Memory B cell (primary cell): ENCODE data around the gene METTL17.
"Not testable (repeated sequence)": the region's sequence is repeated elsewhere in the genome, so short reads cannot be mapped to it uniquely, and the experiment has no call there.

Source experiments
- ATAC-seq: fragments of 150-1000 bp; cut with Tn5 transposase; 2 replicates; pipeline ENCODE4 v1.10.0; 2021; ENCODE audit warnings: low read depth, mild to moderate bottlenecking, moderate library complexity
- DNase-seq, 2 donors: peaks; one replicate each; pipeline ENCODE4 v3.0.0; 2022; ENCODE audit warnings: low spot score in 2 of 2
- H3K27ac Mint-ChIP-seq: one replicate; pipeline ENCODE4 v1.8.0; 2022; ENCODE audit warnings: mild to moderate bottlenecking, moderate library complexity, mixed read lengths
- H3K27me3 Mint-ChIP-seq: one replicate; pipeline ENCODE4 v1.8.0; 2022; ENCODE audit warnings: mixed read lengths
- H3K36me3 Mint-ChIP-seq: one replicate; pipeline ENCODE4 v1.8.0; 2022; ENCODE audit warnings: mild to moderate bottlenecking, mixed read lengths
- H3K4me1 Mint-ChIP-seq: one replicate; pipeline ENCODE4 v1.8.0; 2022; ENCODE audit warnings: mixed read lengths
- H3K4me3 Mint-ChIP-seq: one replicate; pipeline ENCODE4 v1.8.0; 2022; ENCODE audit warnings: mild to moderate bottlenecking, moderate library complexity, mixed read lengths
- H3K9me3 Mint-ChIP-seq: one replicate; pipeline ENCODE4 v1.8.0; 2022; ENCODE audit warnings: mixed read lengths

Gene METTL17

GRCh38 chr14:21038441-21039422 is 49.0 kb downstream of the METTL17 start:
- no peaks in the 10 kb centered on the region for H3K4me1 Mint-ChIP-seq
- ATAC-seq, result no peak
- DNase-seq, result no peak
- no peak overlapping the region for H3K27ac Mint-ChIP-seq
- no peaks in the 10 kb centered on the region for H3K36me3 Mint-ChIP-seq
- peaks cover 19% of the 10 kb centered on the region for H3K27me3 Mint-ChIP-seq
- H3K9me3 Mint-ChIP-seq, result no peaks in the 10 kb centered on the region
- no peak overlapping the region for H3K4me3 Mint-ChIP-seq

DNA sequence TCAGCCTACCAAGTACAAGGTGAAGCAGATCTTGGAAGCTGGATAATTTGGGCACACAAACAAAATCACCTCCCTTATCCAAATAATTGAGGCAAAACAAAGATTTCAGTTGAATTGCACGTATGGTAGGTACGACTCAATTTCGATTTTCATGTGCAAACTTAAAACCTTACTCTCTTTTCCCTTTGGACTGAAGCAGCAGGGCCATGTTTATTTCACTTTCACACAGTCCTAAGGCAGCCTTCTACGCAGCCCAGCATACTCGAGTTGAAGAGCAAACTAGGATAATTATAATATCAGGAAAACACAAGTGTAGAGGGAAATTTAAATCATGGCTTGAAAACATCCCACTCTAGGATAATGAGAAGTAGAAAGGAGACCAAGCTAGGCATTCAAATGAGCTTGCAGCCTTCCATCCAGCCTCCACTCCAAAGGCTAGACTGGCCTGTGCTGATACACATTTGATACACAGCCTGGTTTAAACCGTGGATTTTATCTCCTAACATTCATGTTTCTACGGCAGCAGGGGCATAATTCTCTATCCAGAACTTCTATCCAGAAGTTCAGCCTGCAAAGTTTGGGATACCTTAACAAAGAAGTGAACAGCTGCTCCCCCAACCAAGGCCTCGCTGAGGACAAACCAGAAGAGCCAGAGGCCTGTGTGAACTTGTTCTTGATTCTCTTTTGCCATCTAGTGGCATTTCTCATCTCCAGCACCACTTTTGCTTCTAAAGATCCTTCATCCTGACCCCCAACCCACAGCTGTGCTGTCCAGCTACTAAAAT is 50.0 kb downstream of the METTL17 start:
- peak in 1 of 2 donors; percentile 13 for DNase-seq
- peak; percentile 80 for ATAC-seq
- Mint-ChIP-seq H3K36me3 (no peaks in the 10 kb centered on the region), H3K4me1 (no peaks in the 10 kb centered on the region), H3K9me3 (no peaks in the 10 kb centered on the region), H3K27ac (no peak overlapping the region), H3K4me3 (no peak overlapping the region), H3K27me3 (peaks cover 23% of the 10 kb centered on the region)

DNA sequence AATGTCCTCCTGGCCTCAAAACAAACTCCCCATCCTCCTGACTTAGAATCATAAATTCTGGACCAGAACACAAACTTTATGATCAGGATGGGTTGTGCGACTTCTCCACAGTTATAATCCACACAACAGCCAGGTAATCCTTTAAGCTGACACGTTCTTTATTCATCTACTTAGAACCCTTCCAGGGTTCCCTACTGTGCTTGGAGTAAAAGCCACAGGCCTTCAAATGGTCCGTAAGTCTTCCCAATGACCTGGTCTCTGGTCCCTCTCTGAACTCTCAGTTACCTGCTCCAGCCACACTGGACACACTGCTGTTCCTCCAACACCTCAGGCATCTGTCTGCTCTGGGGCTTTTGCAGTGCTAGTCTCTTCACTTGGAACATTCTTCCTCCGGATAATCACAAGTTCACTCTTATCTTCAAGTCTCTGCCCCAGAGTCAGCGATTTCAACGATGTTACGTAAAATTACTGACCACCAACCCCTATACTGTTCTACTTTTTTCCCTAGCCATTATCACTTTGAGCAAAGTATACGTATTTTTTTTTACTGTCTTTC is 50.7 kb downstream of the METTL17 start:
- DNase-seq (no peak), ATAC-seq (no peak)
- Mint-ChIP-seq H3K27ac (no peak overlapping the region), H3K9me3 (no peaks in the 10 kb centered on the region), H3K4me3 (no peak overlapping the region), H3K4me1 (no peaks in the 10 kb centered on the region), H3K36me3 (no peaks in the 10 kb centered on the region), H3K27me3 (peaks cover 26% of the 10 kb centered on the region)

GRCh38 chr14:21040941-21041340 is 51.2 kb downstream of the METTL17 start:
- not testable (repeated sequence) for DNase-seq, H3K9me3 Mint-ChIP-seq, H3K27ac Mint-ChIP-seq, H3K4me3 Mint-ChIP-seq, H3K4me1 Mint-ChIP-seq, ATAC-seq, H3K36me3 Mint-ChIP-seq
- peaks cover 26% of the 10 kb centered on the region for H3K27me3 Mint-ChIP-seq

- H3K27me3 Mint-ChIP-seq, result peaks cover 25% of the 10 kb centered on the region
- H3K27ac Mint-ChIP-seq, result no peak within 1 kb of the TSS
- no peak within 1 kb of the TSS for H3K4me3 Mint-ChIP-seq
- no peaks in the 10 kb centered on the region for H3K36me3 Mint-ChIP-seq
- ATAC-seq, result no peak
- no peaks in the 10 kb centered on the region for H3K9me3 Mint-ChIP-seq
- no peaks in the 10 kb centered on the region for H3K4me1 Mint-ChIP-seq
- no peak for DNase-seq
These were observed 52.1 kb downstream of the METTL17 start, which contains the start of gene RNASE7 for GRCh38 chr14:21041676-21042433. TSS of gene RNASE7 (plus strand) at chr14:21042362. CDS start at chr14:21042993, 631 bp downstream.

DNA sequence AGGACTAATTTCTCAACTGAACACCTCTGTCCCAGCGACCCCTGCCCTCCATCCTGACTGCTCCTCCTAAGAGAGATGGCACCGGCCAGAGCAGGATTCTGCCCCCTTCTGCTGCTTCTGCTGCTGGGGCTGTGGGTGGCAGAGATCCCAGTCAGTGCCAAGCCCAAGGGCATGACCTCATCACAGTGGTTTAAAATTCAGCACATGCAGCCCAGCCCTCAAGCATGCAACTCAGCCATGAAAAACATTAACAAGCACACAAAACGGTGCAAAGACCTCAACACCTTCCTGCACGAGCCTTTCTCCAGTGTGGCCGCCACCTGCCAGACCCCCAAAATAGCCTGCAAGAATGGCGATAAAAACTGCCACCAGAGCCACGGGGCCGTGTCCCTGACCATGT is 53.1 kb downstream of the METTL17 start:
- DNase-seq (no peak), ATAC-seq (no peak)
- Mint-ChIP-seq H3K36me3 (no peaks in the 10 kb centered on the region), H3K4me3 (no peak overlapping the region), H3K9me3 (no peaks in the 10 kb centered on the region), H3K27ac (no peak overlapping the region), H3K4me1 (no peaks in the 10 kb centered on the region), H3K27me3 (peaks cover 23% of the 10 kb centered on the region)

GRCh38 chr14:21043387-21043973 is 53.7 kb downstream of the METTL17 start:
- Mint-ChIP-seq H3K4me3 (no peak overlapping the region), H3K36me3 (no peaks in the 10 kb centered on the region), H3K27me3 (peaks cover 23% of the 10 kb centered on the region), H3K9me3 (no peaks in the 10 kb centered on the region), H3K4me1 (no peaks in the 10 kb centered on the region), H3K27ac (no peak overlapping the region)
- DNase-seq (no peak), ATAC-seq (no peak)

GRCh38 chr14:21043974-21044618 is 54.3 kb downstream of the METTL17 start:
- Mint-ChIP-seq H3K27ac (no peak overlapping the region), H3K4me3 (no peak overlapping the region), H3K9me3 (no peaks in the 10 kb centered on the region), H3K36me3 (no peaks in the 10 kb centered on the region), H3K27me3 (peaks cover 26% of the 10 kb centered on the region), H3K4me1 (no peaks in the 10 kb centered on the region)
- no peak for ATAC-seq
- DNase-seq, result no peak
